OCI-LY1 (cell line): Measurements from ENCODE around the gene C1QTNF6.

Experiments
- EZH2 ChIP-seq: fragments of 200-600 bp; sonication (generic), shearing (Covaris generic); IDR thresholded peaks from 2 replicates; pipeline ENCODE4 v1.8.0; 2017; ENCODE audit warnings: borderline replicate concordance, mixed run types, mild to moderate bottlenecking, antibody characterized with exemption, low read length, moderate library complexity, mixed read lengths
- TF ChIP-seq, protein P1 (sequence below): fragments of 200-600 bp; sonication (generic), shearing (Covaris generic); IDR thresholded peaks from 2 replicates; pipeline ENCODE4 v1.5.1; 2017; ENCODE audit warnings: mild to moderate bottlenecking, antibody characterized with exemption, low read length, moderate library complexity, mixed read lengths

DNA sequence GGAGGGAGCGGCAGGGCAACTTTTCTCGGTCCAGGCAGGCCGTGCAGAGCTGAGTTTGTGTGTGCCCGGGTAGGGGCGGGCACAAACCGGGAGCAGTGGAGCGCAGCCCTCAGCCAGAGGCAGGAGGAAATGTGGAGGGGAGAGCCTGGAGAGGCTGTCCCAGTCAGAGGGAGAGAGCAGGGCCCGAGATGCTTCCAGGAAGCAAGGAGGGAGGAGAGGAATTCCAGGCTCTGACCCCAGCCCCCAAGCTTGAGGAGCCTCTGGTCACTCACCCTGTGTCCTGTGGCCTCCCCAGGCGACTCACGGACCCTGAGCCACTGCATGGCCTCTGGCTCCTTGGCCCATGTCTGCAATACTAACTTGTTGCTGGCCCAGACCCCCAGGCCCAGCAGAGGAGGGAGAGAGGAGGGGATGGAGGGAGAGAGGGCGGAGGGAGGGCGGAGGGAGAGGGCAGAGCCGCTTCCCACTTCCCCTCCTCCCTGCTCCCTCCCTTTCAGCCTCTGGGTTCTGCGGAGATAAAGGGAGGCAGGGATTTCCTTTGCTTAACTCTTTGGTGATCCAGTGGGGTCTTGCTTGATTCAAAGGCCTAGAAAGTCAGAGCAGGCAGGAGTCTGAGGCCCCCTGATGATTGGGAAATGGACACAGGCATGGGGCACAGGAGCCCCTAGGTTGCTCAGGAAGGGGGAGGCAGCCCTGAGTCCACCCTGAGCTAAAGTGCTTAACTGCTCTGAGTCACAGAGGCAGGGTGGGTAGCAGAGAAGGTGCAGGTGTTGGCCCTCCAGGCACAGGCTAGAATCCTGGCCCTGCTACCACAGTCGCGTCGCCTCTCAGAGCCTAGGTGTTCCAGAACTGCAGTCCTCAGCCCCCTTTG lies at the start of gene C1QTNF6:
- TF ChIP-seq, protein P1, sequence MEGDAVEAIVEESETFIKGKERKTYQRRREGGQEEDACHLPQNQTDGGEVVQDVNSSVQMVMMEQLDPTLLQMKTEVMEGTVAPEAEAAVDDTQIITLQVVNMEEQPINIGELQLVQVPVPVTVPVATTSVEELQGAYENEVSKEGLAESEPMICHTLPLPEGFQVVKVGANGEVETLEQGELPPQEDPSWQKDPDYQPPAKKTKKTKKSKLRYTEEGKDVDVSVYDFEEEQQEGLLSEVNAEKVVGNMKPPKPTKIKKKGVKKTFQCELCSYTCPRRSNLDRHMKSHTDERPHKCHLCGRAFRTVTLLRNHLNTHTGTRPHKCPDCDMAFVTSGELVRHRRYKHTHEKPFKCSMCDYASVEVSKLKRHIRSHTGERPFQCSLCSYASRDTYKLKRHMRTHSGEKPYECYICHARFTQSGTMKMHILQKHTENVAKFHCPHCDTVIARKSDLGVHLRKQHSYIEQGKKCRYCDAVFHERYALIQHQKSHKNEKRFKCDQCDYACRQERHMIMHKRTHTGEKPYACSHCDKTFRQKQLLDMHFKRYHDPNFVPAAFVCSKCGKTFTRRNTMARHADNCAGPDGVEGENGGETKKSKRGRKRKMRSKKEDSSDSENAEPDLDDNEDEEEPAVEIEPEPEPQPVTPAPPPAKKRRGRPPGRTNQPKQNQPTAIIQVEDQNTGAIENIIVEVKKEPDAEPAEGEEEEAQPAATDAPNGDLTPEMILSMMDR = no peak
- TF ChIP-seq EZH2 = no peak
